ENCODE results near the gene LILRA6.
A peak's percentile ranks its signal among the peaks of the same experiment; 100 is the strongest.
"Not testable (repeated sequence)": the region's sequence is repeated elsewhere in the genome, so short reads cannot be mapped to it uniquely, and the experiment has no call there.

Gene LILRA6

DNA sequence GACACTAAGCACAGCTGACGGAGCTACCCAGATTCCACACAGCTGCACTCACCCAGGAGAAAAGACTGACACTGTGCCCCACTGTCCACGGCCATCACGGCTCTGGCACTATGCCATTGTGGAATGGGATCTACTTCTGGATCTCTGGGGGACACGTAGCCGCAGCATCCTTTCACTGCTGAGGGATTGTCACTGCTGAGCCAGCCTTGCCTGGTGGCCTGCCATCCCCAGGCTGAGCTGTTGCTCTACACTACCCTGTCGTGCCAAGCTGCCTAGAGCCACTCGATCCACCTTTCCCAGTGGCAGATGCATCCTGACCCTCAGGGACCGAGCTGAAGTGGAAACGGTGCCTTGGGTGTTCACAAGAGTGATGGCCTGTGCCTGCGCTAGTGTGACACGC lies 19.5 kb upstream of the LILRA6 start:
- no peak for DNase-seq

DNA sequence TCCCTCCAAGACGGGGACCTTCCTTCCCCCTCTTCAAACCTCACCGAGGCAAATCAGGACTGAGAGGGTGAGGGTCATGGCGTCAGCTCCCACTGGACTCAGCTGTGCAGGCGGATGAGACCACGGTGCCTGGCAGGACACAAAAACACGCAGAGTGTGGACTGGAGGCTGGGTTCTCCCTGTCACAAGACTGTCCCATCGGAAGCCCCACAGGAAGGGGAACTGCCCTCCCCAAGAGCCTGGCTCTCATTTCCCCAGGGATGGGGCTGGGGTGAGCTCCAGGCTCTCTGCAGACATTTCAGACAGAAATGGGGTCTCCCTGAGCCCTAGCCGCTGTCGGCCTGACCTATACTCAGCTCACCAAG lies 14.5 kb upstream of the LILRA6 start, which contains the start of gene LILRB5:
LILRB5 (minus strand) TSS at position 158 of the 365 bp plus-strand sequence; CDS start at position 78, 80 bp downstream.
- no peak for DNase-seq

- no peak for DNase-seq
These were observed 13.9 kb upstream of the LILRA6 start for GRCh38 chr19:54256250-54257115.

DNA sequence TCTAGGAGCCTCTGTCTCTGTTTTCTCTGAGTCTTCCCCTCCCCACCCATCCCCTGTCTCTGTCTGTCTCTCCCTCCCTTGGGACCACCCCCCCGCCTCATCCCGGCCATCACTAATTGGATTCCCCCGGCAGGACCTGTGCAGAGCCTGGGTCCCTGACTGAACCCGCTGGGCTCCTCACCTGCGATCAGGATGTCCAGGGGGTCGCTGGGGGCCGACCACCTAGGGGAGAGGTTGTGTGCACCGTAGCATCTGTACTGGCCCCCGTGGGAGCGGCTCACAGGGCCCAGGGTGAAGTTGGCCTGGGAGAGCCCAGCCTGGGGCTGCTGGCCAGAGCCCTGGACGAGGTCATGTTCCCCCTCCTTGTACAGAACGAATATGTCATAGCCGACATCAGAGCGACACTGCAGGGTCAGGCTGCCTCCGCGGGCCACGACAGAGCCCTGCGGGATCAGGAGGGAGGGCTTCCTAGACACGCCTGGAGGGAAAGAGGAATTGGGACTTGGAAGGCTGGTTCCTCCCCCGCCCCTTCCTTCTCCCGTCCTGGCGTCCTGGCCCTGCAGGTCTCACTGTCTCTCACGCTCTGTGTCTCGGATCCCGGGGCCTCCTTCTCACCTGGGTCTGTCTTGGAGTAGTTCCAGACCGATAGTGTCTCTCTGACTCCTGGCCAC lies 12.7 kb upstream of the LILRA6 start:
- DNase-seq, result no peak

- no peak for DNase-seq
These were observed 11.8 kb upstream of the LILRA6 start for GRCh38 chr19:54254195-54254906.

- no peak for DNase-seq
These were observed 11.0 kb upstream of the LILRA6 start for GRCh38 chr19:54253331-54254194.

- DNase-seq, result no peak
These were observed 10.3 kb upstream of the LILRA6 start for GRCh38 chr19:54252845-54253244.

DNA sequence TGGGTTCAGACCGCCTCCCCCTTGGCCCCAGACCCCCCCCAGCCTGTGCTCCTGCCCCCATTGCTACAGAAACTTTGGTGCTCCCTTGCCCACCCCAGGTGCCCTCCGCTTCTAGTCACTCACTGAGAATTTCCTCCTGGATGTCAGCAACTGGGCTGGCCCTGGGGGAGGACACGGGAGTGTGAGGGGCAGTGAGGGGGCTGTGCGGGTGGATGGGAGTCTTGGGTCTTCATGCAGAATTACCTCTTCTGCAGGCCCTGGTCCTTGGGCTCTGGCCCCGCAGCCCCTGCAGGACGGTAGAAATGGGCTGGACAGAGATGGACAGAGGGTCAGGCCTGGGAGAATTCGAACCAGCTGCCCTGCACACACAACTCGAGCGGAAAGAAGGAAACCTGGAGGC lies 9.7 kb upstream of the LILRA6 start:
- no peak for DNase-seq

DNA sequence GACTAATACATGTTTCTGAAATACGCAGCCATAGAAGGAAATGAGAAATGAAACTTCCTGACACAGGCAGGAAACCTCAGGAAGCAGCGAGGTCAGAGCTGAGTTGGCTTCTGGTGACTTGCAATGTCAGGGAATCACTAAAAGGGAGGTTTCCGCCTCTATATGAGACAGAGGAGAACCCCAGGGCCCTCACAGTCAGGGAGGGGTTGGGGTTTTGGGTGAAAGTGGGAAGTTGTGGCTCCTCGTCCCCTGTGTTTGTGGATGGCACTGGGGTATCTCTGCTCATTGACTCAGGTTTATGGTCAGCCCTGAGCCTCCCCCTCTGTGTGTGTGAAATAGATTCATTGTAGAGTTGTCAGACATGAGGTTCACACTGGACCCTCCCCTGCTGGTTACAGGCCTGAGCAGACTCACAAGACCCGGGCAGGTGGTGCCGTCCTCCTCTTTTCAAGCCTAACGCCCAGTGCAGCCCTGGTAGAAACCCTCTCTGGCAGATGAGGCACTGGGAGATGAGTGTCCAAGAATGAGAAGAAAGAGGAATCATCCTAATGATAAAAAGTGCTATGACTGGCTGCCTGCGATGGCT lies 5.5 kb upstream of the LILRA6 start:
- DNase-seq, result peak; percentile 71

- DNase-seq, result no peak
These were observed 4.7 kb upstream of the LILRA6 start for GRCh38 chr19:54247106-54247930.

GRCh38 chr19:54245936-54246335 lies 3.3 kb upstream of the LILRA6 start:
- DNase-seq, result no peak

DNA sequence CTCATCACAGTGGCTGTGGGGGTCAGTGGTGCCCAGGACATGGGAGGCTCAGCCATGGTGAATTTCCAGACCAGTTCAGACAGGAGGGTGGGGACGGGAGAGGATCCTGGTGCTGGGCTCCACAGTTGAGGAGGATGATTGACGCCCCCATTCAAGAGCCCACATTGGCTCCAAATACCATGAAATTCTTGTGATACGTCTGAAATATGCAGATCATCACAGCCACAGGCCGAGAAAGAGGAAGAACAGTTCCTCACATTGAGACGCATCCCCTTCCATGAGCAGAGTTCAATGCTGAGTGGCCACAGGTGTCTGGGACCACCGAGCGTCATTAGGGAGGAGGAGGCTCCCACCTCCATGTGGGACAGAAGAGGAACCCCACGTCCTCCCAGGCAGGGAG lies 1.2 kb upstream of the LILRA6 start:
- not testable (repeated sequence) for DNase-seq

- not testable (repeated sequence) for DNase-seq
These were observed 356 bp downstream of the LILRA6 start for GRCh38 chr19:54242234-54242633.

- not testable (repeated sequence) for DNase-seq
These were observed 1.9 kb downstream of the LILRA6 start for GRCh38 chr19:54240372-54241336.

GRCh38 chr19:54239491-54240371 lies 2.9 kb downstream of the LILRA6 start:
- not testable (repeated sequence) for DNase-seq

GRCh38 chr19:54233941-54234340 lies 8.6 kb downstream of the LILRA6 start:
- DNase-seq, result no peak

- peak; percentile 80 for DNase-seq
These were observed 11.3 kb downstream of the LILRA6 start for GRCh38 chr19:54231077-54231931.

- no peak for DNase-seq
These were observed 12.6 kb downstream of the LILRA6 start for GRCh38 chr19:54230031-54230430.

All from CD4-positive, alpha-beta T cell treated with Interferon gamma for 1 hour (primary cell).